SK-N-MC (cell line): ENCODE measurements around the gene EHBP1.
A peak's percentile ranks its signal among the peaks of the same experiment; 100 is the strongest.

ENCODE experiments used
- DNase-seq: peaks from one replicate; pipeline ENCODE4 v3.0.0-alpha.2; 2011; ENCODE audit warnings: low read depth, low spot score
- H3K27ac ChIP-seq: fragments of 200-600 bp; sonication (generic); 2 replicates; pipeline ENCODE4 v1.5.1; 2016; ENCODE audit warnings: mixed run types
- H3K36me3 ChIP-seq: fragments of 200-600 bp; sonication (generic); 2 replicates; pipeline ENCODE4 v1.6.1; 2017; ENCODE audit warnings: antibody characterized with exemption, low read length, mixed read lengths; ENCODE audit not compliant: insufficient read depth
- H3K4me3 ChIP-seq: fragments of 200-600 bp; sonication (generic); 2 replicates; pipeline ENCODE4 v1.5.1; 2016
- H3K9ac ChIP-seq: fragments of 200-600 bp; sonication (generic); 2 replicates; pipeline ENCODE4 v1.8.0; 2017; ENCODE audit warnings: mixed run types, mixed read lengths; ENCODE audit not compliant: insufficient read length
- H3K9me3 ChIP-seq: fragments of 200-600 bp; sonication (generic); 2 replicates; pipeline ENCODE4 v1.6.1; 2017; ENCODE audit warnings: low read depth, mild to moderate bottlenecking, antibody characterized with exemption, low read length, moderate library complexity, mixed read lengths
- EZH2 ChIP-seq: fragments of 200-600 bp; sonication (generic); IDR thresholded peaks from one replicate; pipeline ENCODE4 v1.6.1; 2017; ENCODE audit warnings: antibody characterized with exemption
- FOXP2 ChIP-seq: optimal IDR thresholded peaks from 2 replicates; pipeline ENCODE3; 2011; ENCODE audit warnings: mild to moderate bottlenecking, moderate library complexity; ENCODE audit not compliant: insufficient read depth; ENCODE audit errors: extremely low read length, control extremely low read depth
- POLR2AphosphoS5 ChIP-seq: IDR thresholded peaks from 2 replicates; pipeline ENCODE4 v1.6.1; 2012; ENCODE audit warnings: mild to moderate bottlenecking, low read depth, low read length, borderline replicate concordance

Gene EHBP1

GRCh38 chr2:62733546-62733945 is 28.0 kb downstream of the EHBP1 start:
- Histone ChIP-seq H3K9ac (no peak overlapping the region), H3K27ac (no peak overlapping the region), H3K9me3 (no peaks in the 10 kb centered on the region; the same call in 1 of the 2 replicates), H3K4me3 (no peak overlapping the region), H3K36me3 (0 out of 2 replicates have a peak, but pooled peaks cover 4% of the 10 kb centered on the region)
- no peak for DNase-seq
- no peak for TF ChIP-seq EZH2
- no peak for TF ChIP-seq POLR2AphosphoS5
- TF ChIP-seq FOXP2, result no peak

GRCh38 chr2:62736899-62737559 is 31.5 kb downstream of the EHBP1 start:
- Histone ChIP-seq H3K27ac (no peak overlapping the region), H3K4me3 (no peak overlapping the region), H3K9me3 (no peaks in the 10 kb centered on the region; the same call in 1 of the 2 replicates), H3K36me3 (0 out of 2 replicates have a peak, but pooled peaks cover under 1% of the 10 kb centered on the region), H3K9ac (no peak overlapping the region)
- DNase-seq, result no peak
- TF ChIP-seq FOXP2, result no peak
- no peak for TF ChIP-seq EZH2
- TF ChIP-seq POLR2AphosphoS5, result no peak

GRCh38 chr2:62738981-62739936 is 33.7 kb downstream of the EHBP1 start:
- H3K4me3 ChIP-seq, result peak overlapping the region; percentile 0; the same call in 1 of the 2 replicates
- peak overlapping the region; percentile 32 for H3K9ac ChIP-seq
- DNase-seq, result no peak
- TF ChIP-seq POLR2AphosphoS5 (no peak), EZH2 (no peak), FOXP2 (no peak)
- no peaks in the 10 kb centered on the region for H3K9me3 ChIP-seq
- no peaks in the 10 kb centered on the region for H3K36me3 ChIP-seq
- peak overlapping the region; percentile 77 for H3K27ac ChIP-seq

GRCh38 chr2:62740221-62740620 is 34.7 kb downstream of the EHBP1 start:
- H3K4me3 ChIP-seq, result peak overlapping the region; percentile 17; the same call in 1 of the 2 replicates
- no peak overlapping the region for H3K9ac ChIP-seq
- TF ChIP-seq POLR2AphosphoS5, result no peak
- TF ChIP-seq FOXP2, result no peak
- no peak for TF ChIP-seq EZH2
- no peaks in the 10 kb centered on the region for H3K36me3 ChIP-seq
- H3K9me3 ChIP-seq, result no peaks in the 10 kb centered on the region
- DNase-seq, result peak; percentile 52
- H3K27ac ChIP-seq, result peak overlapping the region; percentile 57

- Histone ChIP-seq H3K27ac (peak overlapping the region; percentile 57), H3K9me3 (no peaks in the 10 kb centered on the region), H3K4me3 (no peak overlapping the region), H3K36me3 (no peaks in the 10 kb centered on the region), H3K9ac (no peak overlapping the region)
- TF ChIP-seq FOXP2 (no peak), EZH2 (no peak), POLR2AphosphoS5 (no peak)
- no peak for DNase-seq
Observed at GRCh38 chr2:62741127-62741526, 35.6 kb downstream of the EHBP1 start.

GRCh38 chr2:62741954-62742722 is 36.6 kb downstream of the EHBP1 start:
- TF ChIP-seq POLR2AphosphoS5, result no peak
- no peak for TF ChIP-seq EZH2
- no peak for TF ChIP-seq FOXP2

GRCh38 chr2:62743506-62743905 is 38.0 kb downstream of the EHBP1 start:
- Histone ChIP-seq H3K4me3 (no peak overlapping the region), H3K9me3 (no peaks in the 10 kb centered on the region), H3K27ac (no peak overlapping the region), H3K36me3 (peaks cover 3% of the 10 kb centered on the region; the same call in 1 of the 2 replicates), H3K9ac (no peak overlapping the region)
- no peak for TF ChIP-seq EZH2
- TF ChIP-seq POLR2AphosphoS5, result no peak
- TF ChIP-seq FOXP2, result no peak
- DNase-seq, result no peak

More at GRCh38 chr2:62741954-62742722, 36.6 kb downstream of the EHBP1 start:
- Histone ChIP-seq H3K4me3 (no peak overlapping the region), H3K27ac (no peak overlapping the region), H3K36me3 (no peaks in the 10 kb centered on the region), H3K9ac (no peak overlapping the region), H3K9me3 (no peaks in the 10 kb centered on the region)
- DNase-seq, result no peak
